Suprapubic skin (tissue), 4 donors: Measurements from ENCODE around the gene TANK.

ENCODE experiments used
- EP300 ChIP-seq: sonication (generic); formaldehyde crosslinking; IDR thresholded peaks from one replicate; pipeline ENCODE4 v1.6.1; 2017; ENCODE audit warnings: antibody characterized with exemption
- POLR2A ChIP-seq, 2 donors: fragments of 450-650 bp; IDR thresholded peaks; one replicate each; pipeline ENCODE4 v1.6.1; 2017; ENCODE audit warnings: antibody characterized with exemption in 2 of 2, mild to moderate bottlenecking in 2 of 2, moderate library complexity in 2 of 2
- POLR2AphosphoS5 ChIP-seq, 3 donors: sonication (generic); formaldehyde crosslinking; IDR thresholded peaks; one replicate each; pipeline ENCODE4 v1.6.1; 2017; ENCODE audit warnings: antibody characterized with exemption in 3 of 3

GRCh38 chr2:161234627-161235026, 74.4 kb downstream of the TANK start:
- no peak for TF ChIP-seq POLR2AphosphoS5 (IDR thresholded peaks at IDR 0.05)
- no peak for TF ChIP-seq POLR2A (IDR thresholded peaks at IDR 0.05)
- no peak for TF ChIP-seq EP300
